HepG2 (cell line): ENCODE data around the gene SPACDR. TPM values are rescaled to one million over a fixed set of nuclear protein-coding genes. Genes with fewer than 3 reads are reported as not detected.

Experiments
- ATAC-seq: fragments of 200-7000 bp; cut with Tn5 transposase; 3 replicates; pipeline ENCODE4 v1.9.1; 2020; ENCODE audit warnings: mild to moderate bottlenecking, moderate library complexity
- BruUV-seq: library from RNA; stranded (reverse); fragments of 400-500 nt; replicated peaks from 2 replicates; lab custom pipeline; 2021; lab: Mats Ljungman, UMichigan
- CTCF ChIA-PET: fragments of 300-600 bp; formaldehyde crosslinking; extraction: SDS; loops from one replicate; lab custom pipeline; 2021; ENCODE audit warnings: low total read pairs, inconsistent platforms, low intra/inter-chr PET ratio; lab: Yijun Ruan, JAX
- POLR2A ChIA-PET: fragments of 350-600 bp; sonication (Branson Sonifier 250); formaldehyde crosslinking; loops from one replicate; lab custom pipeline; 2020; ENCODE audit warnings: antibody characterized with exemption, inconsistent platforms; lab: Yijun Ruan, JAX
- DNase-seq: peaks from one replicate; pipeline ENCODE4 v3.0.0-alpha.2; 2015; ENCODE audit warnings: low spot score
- FAIRE-seq: peaks from 3 replicates; lab custom pipeline; 2011; peaks lifted over from hg19 to GRCh38; lab: Jason Lieb, UNC
- H2AFZ ChIP-seq: one replicate; pipeline ENCODE4 v1.6.1; 2011; ENCODE audit warnings: low read length, inconsistent platforms
- H3K27ac ChIP-seq: fragments of 300-600 bp; 3 replicates; pipeline ENCODE4 v1.8.0; 2011; ENCODE audit warnings: mixed run types, mild to moderate bottlenecking, mixed read lengths, low read length, inconsistent platforms; ENCODE audit not compliant: insufficient read depth; ENCODE audit errors: extremely low read length
- H3K27me3 ChIP-seq, 2 experiments: fragments of 200-600 bp in 1 of 2; 2 replicates in 1 of 2; 3 replicates in 1 of 2; pipeline versions ENCODE4 v1.6.0 to v1.8.0; 2011; ENCODE audit warnings: low read length in 2 of 2, mild to moderate bottlenecking in 2 of 2, moderate library complexity in 2 of 2, inconsistent platforms in 1 of 2; ENCODE audit not compliant: insufficient read depth in 2 of 2, control insufficient read depth in 1 of 2
- H3K36me3 ChIP-seq, 2 experiments: fragments of 200-600 bp in 1 of 2; replicated peaks in 1 of 2; 2 replicates in 1 of 2; 3 replicates in 1 of 2; pipeline versions ENCODE4 v1.5.1 to v1.8.0; 2011; ENCODE audit warnings: low read length in 2 of 2, inconsistent platforms in 1 of 2; ENCODE audit not compliant: insufficient read depth in 2 of 2, control insufficient read depth in 1 of 2
- H3K4me1 ChIP-seq: 2 replicates; pipeline ENCODE4 v1.5.1; 2012; ENCODE audit warnings: low read length, inconsistent platforms; ENCODE audit not compliant: insufficient read depth
- H3K4me2 ChIP-seq: 2 replicates; pipeline ENCODE4 v1.6.0; 2011; ENCODE audit warnings: low read depth, low read length, inconsistent platforms
- H3K4me3 ChIP-seq, 3 experiments: fragments of 200-600 bp in 1 of 3; sonication (generic), shearing (Covaris generic) in 1 of 3; replicated peaks in 1 of 3; 2 replicates each; pipeline ENCODE4 v1.5.1; 2011 to 2016; ENCODE audit warnings: low read length in 3 of 3, inconsistent platforms in 2 of 3, low read depth in 2 of 3, mild to moderate bottlenecking in 2 of 3, control low read depth in 1 of 3, mixed read lengths in 1 of 3; ENCODE audit not compliant: insufficient read depth in 1 of 3
- H3K79me2 ChIP-seq: one replicate; pipeline ENCODE4 v1.6.1; 2011; ENCODE audit warnings: low read length, inconsistent platforms; ENCODE audit not compliant: insufficient read depth
- H3K9ac ChIP-seq: 2 replicates; pipeline ENCODE4 v1.6.0; 2011; ENCODE audit warnings: mild to moderate bottlenecking, low read depth, low read length, inconsistent platforms; ENCODE audit not compliant: insufficient read depth
- H3K9me3 ChIP-seq: 2 replicates; pipeline ENCODE4 v1.5.1; 2012; ENCODE audit warnings: mild to moderate bottlenecking, low read length
- H4K20me1 ChIP-seq: 2 replicates; pipeline ENCODE4 v1.6.0; 2011; ENCODE audit warnings: inconsistent platforms, mild to moderate bottlenecking, low read length, moderate library complexity; ENCODE audit not compliant: insufficient read depth
- ZNF761 ChIP-seq: sonication (generic); formaldehyde crosslinking; conservative IDR thresholded peaks from 2 replicates; pipeline ENCODE4 v1.4.0; 2020; ENCODE audit warnings: mild to moderate bottlenecking, missing genetic modification reagents
- WGBS: methylation state at CpG from one replicate; pipeline ENCODE4 v1.1.6; 2017; ENCODE audit warnings: low lambda C conversion rate; 5-methylcytosine and 5-hydroxymethylcytosine counted together
- in situ Hi-C: cut with HindIII; loops from 2 replicates; pipeline ENCODE4 v1.10.0; 2017; ENCODE audit warnings: low pct_unique_long_range_greater_than_20kb; ENCODE audit not compliant: extremely low pct_ligation_motif_present
- intact Hi-C: fragments of 100-400 bp; cut with micrococcal nuclease; formaldehyde crosslinking; loops from one replicate; pipeline ENCODE4 v1.10.0; 2022; ENCODE audit not compliant: unreplicated experiment
- polyA plus RNA-seq, 8 experiments: library from polyadenylated mRNA; depleted of rRNA in 3 of 8; stranded (reverse) in 7 of 8; unstranded in 1 of 8; fragments of >200 nt; fragmentation: Illumina TruSeq in 4 of 8; extraction: Trizol in 4 of 8; gene quantifications; 2 replicates each; pipeline versions ENCODE4 v1.2.1 to v1.2.3, GENCODE V29; 2011 to 2016; ENCODE audit warnings: low read depth in 4 of 8, missing spikeins in 1 of 8, mixed read lengths in 1 of 8; ENCODE audit not compliant: insufficient read depth in 1 of 8
- total RNA-seq, 5 experiments: library from RNA; depleted of rRNA; stranded (reverse); fragments of >200 nt; fragmentation: Illumina TruSeq; extraction: Trizol; gene quantifications; 2 replicates each; pipeline ENCODE4 v1.2.3, GENCODE V29; 2016; ENCODE audit warnings: low read depth in 1 of 5
- TF ChIP-seq, protein P1 (sequence below): sonication (generic); formaldehyde crosslinking; IDR thresholded peaks from 2 replicates; pipeline ENCODE4 v1.4.0; 2020; ENCODE audit warnings: missing genetic modification reagents, mild to moderate bottlenecking, borderline replicate concordance

The SPACDR gene
- total and polyA plus RNA-seq, 2 of the 13 experiments (the other 11 are each of a cell fraction or from before 2014, with no cell fraction given) = 0.41 TPM; not detected in 1

DNA sequence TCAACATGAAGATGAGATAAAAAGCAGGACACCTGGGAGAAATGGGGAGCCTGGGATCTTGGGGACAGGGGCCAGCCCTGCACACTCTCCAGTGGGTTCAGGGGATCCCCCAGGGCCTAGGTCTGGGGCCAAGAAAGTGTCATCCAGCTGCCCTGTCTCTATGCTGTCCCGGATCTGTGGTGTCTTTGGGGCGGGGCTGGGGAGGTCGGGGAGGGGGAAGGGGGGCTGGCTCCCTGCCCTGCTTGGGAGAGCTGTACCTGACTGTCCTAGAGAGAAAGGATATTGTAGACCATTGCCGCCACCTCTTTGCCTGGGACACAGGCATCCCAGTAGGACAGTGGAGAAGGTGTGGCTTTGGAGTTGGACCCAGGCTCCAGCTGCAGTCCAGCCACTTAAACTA lies 7.0 kb upstream of the SPACDR start:
- Histone ChIP-seq H3K27ac (no peak overlapping the region), H3K9ac (no peak overlapping the region), H3K36me3 (peaks cover 4 to 8% of the 10 kb centered on the region in 2 experiments; a peak in 4 of 5 replicates), H3K27me3 (no peaks in the 10 kb centered on the region), H2AFZ (no peak overlapping the region), H3K4me2 (no peak overlapping the region), H3K79me2 (no peaks in the 10 kb centered on the region), H4K20me1 (no peaks in the 10 kb centered on the region), H3K4me1 (peaks cover 11% of the 10 kb centered on the region), H3K4me3 (no peak overlapping the region), H3K9me3 (no peaks in the 10 kb centered on the region)
- ChIA-PET CTCF (no interaction called here), POLR2A (no interaction called here)
- DNase-seq (no peak), ATAC-seq (no peak), FAIRE-seq (no peak)
- BruUV-seq = no TSS peak
- WGBS = no CpG with 5 or more reads among the region's 4 CpGs
- in situ Hi-C loops (no loop called here), intact Hi-C loops (no loop called here)
- TF ChIP-seq, protein P1, sequence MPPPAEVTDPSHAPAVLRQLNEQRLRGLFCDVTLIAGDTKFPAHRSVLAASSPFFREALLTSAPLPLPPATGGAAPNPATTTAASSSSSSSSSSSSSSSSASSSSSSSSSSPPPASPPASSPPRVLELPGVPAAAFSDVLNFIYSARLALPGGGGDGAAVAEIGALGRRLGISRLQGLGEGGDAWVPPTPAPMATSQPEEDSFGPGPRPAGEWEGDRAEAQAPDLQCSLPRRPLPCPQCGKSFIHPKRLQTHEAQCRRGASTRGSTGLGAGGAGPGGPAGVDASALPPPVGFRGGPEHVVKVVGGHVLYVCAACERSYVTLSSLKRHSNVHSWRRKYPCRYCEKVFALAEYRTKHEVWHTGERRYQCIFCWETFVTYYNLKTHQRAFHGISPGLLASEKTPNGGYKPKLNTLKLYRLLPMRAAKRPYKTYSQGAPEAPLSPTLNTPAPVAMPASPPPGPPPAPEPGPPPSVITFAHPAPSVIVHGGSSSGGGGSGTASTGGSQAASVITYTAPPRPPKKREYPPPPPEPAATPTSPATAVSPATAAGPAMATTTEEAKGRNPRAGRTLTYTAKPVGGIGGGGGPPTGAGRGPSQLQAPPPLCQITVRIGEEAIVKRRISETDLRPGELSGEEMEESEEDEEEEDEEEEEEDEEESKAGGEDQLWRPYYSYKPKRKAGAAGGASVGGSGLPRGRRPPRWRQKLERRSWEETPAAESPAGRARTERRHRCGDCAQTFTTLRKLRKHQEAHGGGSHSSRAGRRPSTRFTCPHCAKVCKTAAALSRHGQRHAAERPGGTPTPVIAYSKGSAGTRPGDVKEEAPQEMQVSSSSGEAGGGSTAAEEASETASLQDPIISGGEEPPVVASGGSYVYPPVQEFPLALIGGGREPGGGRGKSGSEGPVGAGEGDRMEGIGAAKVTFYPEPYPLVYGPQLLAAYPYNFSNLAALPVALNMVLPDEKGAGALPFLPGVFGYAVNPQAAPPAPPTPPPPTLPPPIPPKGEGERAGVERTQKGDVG (CRISPR knock-in tag) = no peak
- TF ChIP-seq ZNF761 = no peak
